Measurements from ENCODE around the gene SLC44A2. TPM values are rescaled to one million over a fixed set of nuclear protein-coding genes. Genes with fewer than 3 reads are reported as not detected.

Gene SLC44A2
- total and polyA plus RNA-seq, 2 of the 13 experiments (the other 11 are each of a cell fraction or from before 2014, with no cell fraction given): 2.4 to 5.6 TPM

DNA sequence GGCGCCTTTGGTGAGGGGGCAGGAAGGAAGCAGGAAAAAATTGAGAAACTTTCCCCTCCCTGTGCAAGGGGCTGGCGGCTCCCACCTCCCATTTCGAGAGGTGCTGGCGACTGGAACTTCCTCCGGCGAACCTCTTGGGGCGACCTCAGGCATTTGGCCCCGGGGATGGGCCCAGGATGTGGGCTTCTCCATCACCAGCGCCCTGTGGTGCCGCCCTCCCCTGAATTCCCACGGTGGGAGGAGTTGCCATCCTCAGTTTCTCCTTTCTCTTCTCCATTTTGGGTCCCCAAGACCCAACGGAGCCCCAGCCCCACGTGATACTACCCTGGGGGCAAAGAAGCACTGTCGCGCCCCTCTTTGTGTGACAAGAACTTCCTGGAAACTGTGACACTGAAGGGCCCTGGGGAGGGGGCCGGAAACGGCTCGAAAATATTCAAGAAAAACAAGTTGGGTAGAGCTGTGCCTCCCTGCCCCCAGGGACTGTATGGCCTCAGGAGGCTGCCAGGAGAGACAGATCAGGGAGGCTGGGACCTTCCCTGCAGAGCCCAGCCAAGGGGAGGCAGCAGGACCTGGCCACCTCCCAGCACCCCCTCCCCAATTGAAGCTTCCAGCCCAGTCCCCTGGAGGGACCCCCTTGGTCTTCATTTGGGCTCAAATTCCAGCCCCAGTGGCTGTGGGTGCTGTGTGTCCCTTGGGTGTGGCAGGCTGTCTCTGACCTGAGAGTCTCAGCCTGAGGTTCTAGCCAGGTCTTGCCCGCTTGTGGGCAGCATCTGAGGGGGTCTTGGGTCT lies 22.1 kb upstream of the SLC44A2 start:
- Histone ChIP-seq H4K20me1 (ENCODE audit: insufficient read depth, low read length) (no peaks in the 10 kb centered on the region), H3K9ac (ENCODE audit: insufficient read depth, low read depth, low read length) (peak overlapping the region; percentile 73; the same call in 1 of the 2 replicates), H3K4me2 (ENCODE audit: low read depth, low read length) (peak overlapping the region; percentile 84), H2AFZ (ENCODE audit: low read length) (no peak overlapping the region), H3K9me3 (ENCODE audit: low read length) (no peaks in the 10 kb centered on the region), H3K27me3 (ENCODE audit: control insufficient read depth in 1 of 2, insufficient read depth in 2 of 2, low read length in 2 of 2) (peaks cover 2 to 17% of the 10 kb centered on the region in 2 experiments; a peak in 3 of 5 replicates), H3K4me3 (replicated peaks in 1 of 3; ENCODE audit: insufficient read depth in 1 of 3, low read depth in 2 of 3, low read length in 3 of 3) (peak overlapping the region; percentile 75 to 95 (median 92)), H3K27ac (ENCODE audit: extremely low read length, insufficient read depth, low read length) (no peak overlapping the region), H3K36me3 (replicated peaks in 1 of 2; ENCODE audit: control insufficient read depth in 1 of 2, insufficient read depth in 2 of 2, low read length in 2 of 2) (no peaks in the 10 kb centered on the region), H3K79me2 (ENCODE audit: insufficient read depth, low read length) (no peaks in the 10 kb centered on the region), H3K4me1 (ENCODE audit: insufficient read depth, low read length) (peaks cover 28% of the 10 kb centered on the region)
- CTCF ChIA-PET (ENCODE audit: low intra/inter-chr PET ratio, low total read pairs): interaction anchor here (1.2 kb wide), 1 partner anchor 22 kb away, joined by 3 read pairs; no protein-coding TSS in a partner anchor
- intact Hi-C loops (cut with micrococcal nuclease; ENCODE audit: unreplicated experiment): no loop called here
- DNase-seq (ENCODE audit: low spot score) (no peak), FAIRE-seq (no peak), ATAC-seq (peak; percentile 10; the same call in 1 of the 3 replicates)
- in situ Hi-C loops (cut with HindIII; ENCODE audit: extremely low pct_ligation_motif_present, low pct_unique_long_range_greater_than_20kb): no loop called here
- POLR2A ChIA-PET: interaction anchor here (1.1 to 1.5 kb wide), 2 partner anchors 44 to 233 kb away, joined by 3 read pairs; partner anchors contain the start of gene TMED1
- WGBS (ENCODE audit: low lambda C conversion rate): 53% methylated on average over 15 of the region's 19 CpGs
- BruUV-seq (replicated peaks): TSS peak; percentile 71
- TF ChIP-seq ZNF768 (CRISPR knock-in tag; IDR thresholded peaks at IDR 0.05) (peak; percentile 94), TGIF2 (CRISPR knock-in tag; IDR thresholded peaks at IDR 0.05) (no peak), ZNF850 (CRISPR knock-in tag; conservative IDR thresholded peaks at IDR 0.05) (0 out of 2 replicates have a peak, but pooled peaks have one; percentile 17)
- TF ChIP-seq, protein P1, sequence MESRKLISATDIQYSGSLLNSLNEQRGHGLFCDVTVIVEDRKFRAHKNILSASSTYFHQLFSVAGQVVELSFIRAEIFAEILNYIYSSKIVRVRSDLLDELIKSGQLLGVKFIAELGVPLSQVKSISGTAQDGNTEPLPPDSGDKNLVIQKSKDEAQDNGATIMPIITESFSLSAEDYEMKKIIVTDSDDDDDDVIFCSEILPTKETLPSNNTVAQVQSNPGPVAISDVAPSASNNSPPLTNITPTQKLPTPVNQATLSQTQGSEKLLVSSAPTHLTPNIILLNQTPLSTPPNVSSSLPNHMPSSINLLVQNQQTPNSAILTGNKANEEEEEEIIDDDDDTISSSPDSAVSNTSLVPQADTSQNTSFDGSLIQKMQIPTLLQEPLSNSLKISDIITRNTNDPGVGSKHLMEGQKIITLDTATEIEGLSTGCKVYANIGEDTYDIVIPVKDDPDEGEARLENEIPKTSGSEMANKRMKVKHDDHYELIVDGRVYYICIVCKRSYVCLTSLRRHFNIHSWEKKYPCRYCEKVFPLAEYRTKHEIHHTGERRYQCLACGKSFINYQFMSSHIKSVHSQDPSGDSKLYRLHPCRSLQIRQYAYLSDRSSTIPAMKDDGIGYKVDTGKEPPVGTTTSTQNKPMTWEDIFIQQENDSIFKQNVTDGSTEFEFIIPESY (CRISPR knock-in tag; IDR thresholded peaks at IDR 0.05): no peak
- TF ChIP-seq, protein P2, sequence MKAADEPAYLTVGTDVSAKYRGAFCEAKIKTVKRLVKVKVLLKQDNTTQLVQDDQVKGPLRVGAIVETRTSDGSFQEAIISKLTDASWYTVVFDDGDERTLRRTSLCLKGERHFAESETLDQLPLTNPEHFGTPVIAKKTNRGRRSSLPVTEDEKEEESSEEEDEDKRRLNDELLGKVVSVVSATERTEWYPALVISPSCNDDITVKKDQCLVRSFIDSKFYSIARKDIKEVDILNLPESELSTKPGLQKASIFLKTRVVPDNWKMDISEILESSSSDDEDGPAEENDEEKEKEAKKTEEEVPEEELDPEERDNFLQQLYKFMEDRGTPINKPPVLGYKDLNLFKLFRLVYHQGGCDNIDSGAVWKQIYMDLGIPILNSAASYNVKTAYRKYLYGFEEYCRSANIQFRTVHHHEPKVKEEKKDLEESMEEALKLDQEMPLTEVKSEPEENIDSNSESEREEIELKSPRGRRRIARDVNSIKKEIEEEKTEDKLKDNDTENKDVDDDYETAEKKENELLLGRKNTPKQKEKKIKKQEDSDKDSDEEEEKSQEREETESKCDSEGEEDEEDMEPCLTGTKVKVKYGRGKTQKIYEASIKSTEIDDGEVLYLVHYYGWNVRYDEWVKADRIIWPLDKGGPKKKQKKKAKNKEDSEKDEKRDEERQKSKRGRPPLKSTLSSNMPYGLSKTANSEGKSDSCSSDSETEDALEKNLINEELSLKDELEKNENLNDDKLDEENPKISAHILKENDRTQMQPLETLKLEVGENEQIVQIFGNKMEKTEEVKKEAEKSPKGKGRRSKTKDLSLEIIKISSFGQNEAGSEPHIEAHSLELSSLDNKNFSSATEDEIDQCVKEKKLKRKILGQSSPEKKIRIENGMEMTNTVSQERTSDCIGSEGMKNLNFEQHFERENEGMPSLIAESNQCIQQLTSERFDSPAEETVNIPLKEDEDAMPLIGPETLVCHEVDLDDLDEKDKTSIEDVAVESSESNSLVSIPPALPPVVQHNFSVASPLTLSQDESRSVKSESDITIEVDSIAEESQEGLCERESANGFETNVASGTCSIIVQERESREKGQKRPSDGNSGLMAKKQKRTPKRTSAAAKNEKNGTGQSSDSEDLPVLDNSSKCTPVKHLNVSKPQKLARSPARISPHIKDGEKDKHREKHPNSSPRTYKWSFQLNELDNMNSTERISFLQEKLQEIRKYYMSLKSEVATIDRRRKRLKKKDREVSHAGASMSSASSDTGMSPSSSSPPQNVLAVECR (CRISPR knock-in tag; IDR thresholded peaks at IDR 0.05; ENCODE audit: borderline replicate concordance): 0 out of 2 replicates have a peak, but pooled peaks have one; percentile 20

All from HepG2 (cell line).